Prostate gland (tissue), 2 donors: ENCODE results near the gene ZNF575. TPM values are rescaled to one million over a fixed set of nuclear protein-coding genes. Genes with fewer than 3 reads are reported as not detected.
A peak's percentile ranks its signal among the peaks of the same experiment; 100 is the strongest.

ENCODE experiments used
- DNase-seq: peaks from one replicate; pipeline ENCODE4 v3.0.0-alpha.2; 2019; ENCODE audit warnings: low spot score
- H3K27ac ChIP-seq, 2 donors: fragments of 200-600 bp; sonication (generic); 2 replicates each; pipeline ENCODE4 v1.5.1; 2017 to 2019
- H3K27me3 ChIP-seq: fragments of 200-600 bp; sonication (generic); replicated peaks from 2 replicates; pipeline ENCODE4 v1.5.1; 2019; ENCODE audit not compliant: insufficient read depth
- H3K36me3 ChIP-seq, 2 donors: fragments of 200-600 bp; sonication (generic); 1 replicate in 1 of 2; 2 replicates in 1 of 2; pipeline versions ENCODE4 v1.5.1 to v1.8.1; 2017 to 2019
- H3K4me1 ChIP-seq: fragments of 200-600 bp; sonication (generic); replicated peaks from 2 replicates; pipeline ENCODE4 v1.5.1; 2019
- H3K4me3 ChIP-seq, 2 donors: fragments of 200-600 bp; sonication (generic); 2 replicates each; pipeline ENCODE4 v1.5.1; 2017 to 2019
- H3K9me3 ChIP-seq: fragments of 200-600 bp; sonication (generic); 2 replicates; pipeline ENCODE4 v1.5.1; 2017
- POLR2A ChIP-seq: fragments of 450-650 bp; IDR thresholded peaks from one replicate; pipeline ENCODE4 v1.6.1; 2016; ENCODE audit warnings: antibody characterized with exemption, mild to moderate bottlenecking
- POLR2AphosphoS5 ChIP-seq: sonication (generic); formaldehyde crosslinking; IDR thresholded peaks from one replicate; pipeline ENCODE4 v1.6.1; 2017; ENCODE audit warnings: antibody characterized with exemption
- WGBS: methylation state at CpG from one replicate; pipeline ENCODE4 v1.1.5; 2018; 5-methylcytosine and 5-hydroxymethylcytosine counted together
- intact Hi-C: fragments of 100-400 bp; cut with DNase I; formaldehyde crosslinking; loops from one replicate; pipeline ENCODE4 v1.14.2; 2022
- total RNA-seq, 2 donors: library from RNA; depleted of rRNA; stranded (reverse); fragments of >200 nt; gene quantifications; one replicate each; pipeline ENCODE4 v1.1.0, GENCODE V29; 2016
- TF ChIP-seq, protein P1 (sequence below), 4 experiments: fragments of 200-600 bp in 2 of 4; fragments of 450-650 bp in 2 of 4; sonication (generic) in 2 of 4; IDR thresholded peaks; 1 replicate in 3 of 4; 2 replicates in 1 of 4; pipeline ENCODE4 v1.5.1; 2016 to 2019; ENCODE audit warnings: antibody characterized with exemption in 4 of 4, mild to moderate bottlenecking in 2 of 4, moderate library complexity in 2 of 4

Gene ZNF575
- total RNA-seq, 2 donors from 2014 or later, result 2.0 TPM; not detected in 1

DNA sequence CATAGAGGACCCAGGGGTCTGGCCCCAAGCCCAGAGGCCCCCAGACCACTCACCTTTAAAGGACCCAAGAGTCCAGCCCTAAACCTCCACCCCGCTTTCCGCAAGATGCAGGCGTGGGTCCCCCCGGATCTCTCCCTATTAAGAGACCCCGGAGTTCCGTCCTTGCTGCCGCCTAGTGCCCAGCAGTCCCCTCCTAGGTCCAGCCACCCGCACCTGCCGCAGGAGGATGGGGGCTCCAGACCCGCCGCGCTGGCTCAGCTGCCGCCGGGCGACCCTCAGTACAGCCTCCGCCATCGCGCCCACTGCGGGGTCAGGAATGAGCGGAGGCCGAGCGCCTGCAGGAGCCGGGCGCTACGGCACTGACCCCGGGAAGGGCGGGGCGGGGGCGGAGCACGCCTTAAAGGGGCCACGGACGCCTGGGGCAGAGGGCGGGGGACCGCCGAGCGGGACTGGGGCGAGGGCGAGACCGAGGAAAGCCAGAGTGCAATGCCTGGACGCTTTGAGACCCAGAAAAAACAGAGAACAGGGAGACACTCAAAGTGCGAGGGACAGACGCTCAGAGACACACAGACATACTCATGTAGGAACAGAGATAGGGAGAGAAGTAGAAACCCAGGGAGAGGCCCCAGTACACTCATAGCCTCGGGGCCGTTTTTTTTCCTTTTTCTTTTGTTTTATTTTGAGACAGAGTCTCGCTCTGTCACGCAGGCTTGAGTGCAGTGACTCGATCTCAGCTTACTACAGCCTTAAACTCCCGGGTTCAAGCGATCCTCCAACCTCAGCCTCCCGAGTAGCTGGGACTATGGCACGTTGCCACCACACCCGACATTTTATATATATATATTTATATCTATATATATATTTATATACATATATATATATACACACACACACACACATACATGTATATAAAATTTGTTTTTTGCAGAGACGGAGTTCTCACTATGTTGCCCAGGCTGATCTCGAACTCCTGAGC is 5.8 kb upstream of the ZNF575 start, which contains the start of gene ETHE1:
Gene ETHE1 (minus strand): TSS at position 318 of the 976 bp plus-strand sequence. CDS start 24 bp downstream, at position 294.
- intact Hi-C loops, result no loop called here
- WGBS, result 3% methylated on average over 48 of the region's 54 CpGs
- Histone ChIP-seq H3K36me3 (no peaks in the 10 kb centered on the region), H3K27ac (peak within 1 kb of the TSS; percentile 85 to 90), H3K4me3 (peak within 1 kb of the TSS; percentile 75 to 91), H3K27me3 (no peaks in the 10 kb centered on the region), H3K9me3 (no peaks in the 10 kb centered on the region), H3K4me1 (peaks cover 6% of the 10 kb centered on the region)
- TF ChIP-seq POLR2AphosphoS5, result peak; percentile 73
- TF ChIP-seq, protein P1, sequence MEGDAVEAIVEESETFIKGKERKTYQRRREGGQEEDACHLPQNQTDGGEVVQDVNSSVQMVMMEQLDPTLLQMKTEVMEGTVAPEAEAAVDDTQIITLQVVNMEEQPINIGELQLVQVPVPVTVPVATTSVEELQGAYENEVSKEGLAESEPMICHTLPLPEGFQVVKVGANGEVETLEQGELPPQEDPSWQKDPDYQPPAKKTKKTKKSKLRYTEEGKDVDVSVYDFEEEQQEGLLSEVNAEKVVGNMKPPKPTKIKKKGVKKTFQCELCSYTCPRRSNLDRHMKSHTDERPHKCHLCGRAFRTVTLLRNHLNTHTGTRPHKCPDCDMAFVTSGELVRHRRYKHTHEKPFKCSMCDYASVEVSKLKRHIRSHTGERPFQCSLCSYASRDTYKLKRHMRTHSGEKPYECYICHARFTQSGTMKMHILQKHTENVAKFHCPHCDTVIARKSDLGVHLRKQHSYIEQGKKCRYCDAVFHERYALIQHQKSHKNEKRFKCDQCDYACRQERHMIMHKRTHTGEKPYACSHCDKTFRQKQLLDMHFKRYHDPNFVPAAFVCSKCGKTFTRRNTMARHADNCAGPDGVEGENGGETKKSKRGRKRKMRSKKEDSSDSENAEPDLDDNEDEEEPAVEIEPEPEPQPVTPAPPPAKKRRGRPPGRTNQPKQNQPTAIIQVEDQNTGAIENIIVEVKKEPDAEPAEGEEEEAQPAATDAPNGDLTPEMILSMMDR (IDR thresholded peaks at IDR 0.05), result peak in 1 of 4 experiments; percentile 26
- TF ChIP-seq POLR2A, result peak; percentile 91
- peak; percentile 66 for DNase-seq

DNA sequence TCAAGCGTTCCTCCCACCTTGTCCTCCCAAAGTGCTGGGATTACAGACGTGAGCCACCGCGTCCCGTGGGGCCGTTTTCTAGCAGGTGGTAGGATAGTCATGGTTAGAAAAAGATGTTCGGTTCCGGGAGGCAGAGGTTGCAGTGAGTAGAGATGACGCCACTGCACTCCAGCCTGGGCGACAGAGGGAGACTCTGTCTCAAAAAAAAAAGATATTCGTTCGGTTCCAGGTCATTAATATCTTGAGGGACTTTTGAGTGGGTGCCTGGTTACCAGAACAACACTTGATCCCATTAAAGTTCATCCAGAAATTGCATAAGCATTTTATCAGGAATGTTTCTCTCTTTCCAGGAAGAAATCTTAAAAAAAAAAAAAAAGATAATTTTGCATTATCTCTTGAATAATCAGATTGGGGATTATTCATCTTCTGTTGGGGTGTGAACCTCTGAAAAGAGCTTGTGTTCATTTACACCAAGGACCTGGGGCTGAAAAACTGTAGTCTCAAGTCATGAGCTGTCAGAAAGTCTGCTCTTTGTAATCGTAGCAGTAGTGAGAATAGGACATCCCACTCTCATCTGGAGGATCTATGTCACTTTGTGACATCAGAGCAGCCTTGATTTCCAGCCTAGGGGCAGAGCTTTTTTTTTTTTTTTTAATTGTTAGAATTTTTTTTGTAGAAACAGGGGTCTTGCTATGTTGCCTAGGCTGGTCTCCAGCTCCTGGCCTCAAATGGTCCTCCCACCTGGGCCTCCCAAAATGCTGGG is 4.9 kb upstream of the ZNF575 start:
- no peak for DNase-seq
- no peaks in the 10 kb centered on the region for H3K36me3 ChIP-seq
- H3K4me1 ChIP-seq, result peaks cover 7% of the 10 kb centered on the region
- no peaks in the 10 kb centered on the region for H3K27me3 ChIP-seq
- no peak for TF ChIP-seq POLR2AphosphoS5
- TF ChIP-seq, protein P1 (IDR thresholded peaks at IDR 0.05), result no peak
- no peak for TF ChIP-seq POLR2A
- H3K27ac ChIP-seq, result peak overlapping the region; percentile 85 to 90
- no peaks in the 10 kb centered on the region for H3K9me3 ChIP-seq
- H3K4me3 ChIP-seq, result peak overlapping the region in 1 of 2 donors; percentile 91
- 17% methylated on average over 13 of the region's 13 CpGs for WGBS
- intact Hi-C loops, result no loop called here

DNA sequence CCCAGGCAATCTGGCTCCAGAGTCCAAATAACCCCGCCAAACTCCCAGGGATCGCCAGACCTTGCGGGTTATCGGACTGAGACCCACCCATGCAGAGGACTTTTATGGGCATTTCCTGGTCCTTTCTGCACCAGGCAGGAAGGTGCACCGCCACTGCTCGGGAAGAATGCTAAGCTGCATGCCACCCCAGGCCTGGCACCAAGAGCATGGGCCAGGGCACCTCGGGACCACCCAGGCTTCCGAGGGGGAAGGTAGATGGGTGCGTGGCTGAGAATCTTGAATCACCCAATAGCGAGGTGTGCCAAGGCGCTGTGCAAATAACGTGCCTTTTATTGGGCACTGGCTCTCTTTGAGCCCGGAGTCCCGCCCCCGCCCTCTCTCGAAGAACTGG is 422 bp upstream of the ZNF575 start:
- Histone ChIP-seq H3K27me3 (no peaks in the 10 kb centered on the region), H3K9me3 (no peaks in the 10 kb centered on the region), H3K4me3 (peak overlapping the region; percentile 48 to 51), H3K36me3 (no peaks in the 10 kb centered on the region), H3K4me1 (peaks cover 2% of the 10 kb centered on the region), H3K27ac (peak overlapping the region; percentile 88 to 93)
- TF ChIP-seq, protein P1 (IDR thresholded peaks at IDR 0.05), result peak in 1 of 4 experiments; percentile 10
- TF ChIP-seq POLR2AphosphoS5, result no peak
- WGBS, result 0% methylated on average over 14 of the region's 16 CpGs
- intact Hi-C loops, result loop anchor here (10.0 kb wide), 1 partner anchor 222 kb away; the partner anchor contains the start of gene SMG9
- DNase-seq, result peak; percentile 84

DNA sequence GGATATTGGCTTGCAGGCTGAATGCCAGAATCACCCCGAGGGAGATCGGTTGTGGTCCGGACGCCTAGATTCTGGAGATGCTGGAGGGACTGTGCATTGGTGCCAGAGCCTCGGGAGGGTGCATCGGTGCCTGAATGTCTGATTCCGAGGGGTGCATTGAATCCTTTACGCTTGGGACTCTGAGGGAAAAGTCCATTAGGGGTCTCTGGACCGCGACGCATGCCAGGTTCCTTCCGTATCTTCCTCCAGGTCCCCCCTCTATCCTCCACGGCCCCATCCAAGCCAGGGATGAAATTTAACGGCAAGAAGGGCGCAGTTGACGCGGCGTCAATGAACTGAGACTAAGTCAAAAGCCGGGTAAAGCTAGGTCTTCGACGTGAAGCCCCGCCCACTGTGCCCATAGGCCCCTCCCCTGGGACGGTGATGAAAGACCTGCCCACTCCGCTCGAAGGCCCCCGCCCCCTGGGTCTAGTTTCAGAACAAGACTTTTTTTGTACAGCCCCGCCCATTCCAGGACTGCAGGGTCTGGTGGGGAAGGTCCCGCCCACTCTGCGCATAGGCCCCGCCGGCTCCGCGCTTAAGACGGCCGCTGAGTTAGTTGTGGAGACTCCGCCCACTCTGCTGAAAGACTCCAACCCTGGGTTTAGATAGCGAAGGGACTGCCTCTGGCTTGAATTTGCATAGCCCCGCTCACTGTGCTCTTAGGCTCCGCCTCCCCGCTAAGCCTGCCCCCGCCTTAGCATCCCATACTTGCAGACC is 737 bp downstream of the ZNF575 start:
- H3K4me3 ChIP-seq, result peak overlapping the region; percentile 48 to 51
- H3K27me3 ChIP-seq, result no peaks in the 10 kb centered on the region
- WGBS, result under 1% methylated on average over 41 of the region's 41 CpGs
- DNase-seq, result peak; percentile 100
- H3K9me3 ChIP-seq, result no peaks in the 10 kb centered on the region
- peaks cover 2% of the 10 kb centered on the region for H3K4me1 ChIP-seq
- TF ChIP-seq POLR2AphosphoS5, result peak; percentile 94
- TF ChIP-seq, protein P1 (IDR thresholded peaks at IDR 0.05), result no peak
- TF ChIP-seq POLR2A, result peak; percentile 51
- H3K36me3 ChIP-seq, result no peaks in the 10 kb centered on the region
- intact Hi-C loops, result loop anchor here (2.0 to 10.0 kb wide), 2 partner anchors 61 to 221 kb away; partner anchors contain the start of gene SMG9
- peak overlapping the region; percentile 88 to 93 for H3K27ac ChIP-seq
